ENCODE measurements around the gene SLC2A1.

DNA sequence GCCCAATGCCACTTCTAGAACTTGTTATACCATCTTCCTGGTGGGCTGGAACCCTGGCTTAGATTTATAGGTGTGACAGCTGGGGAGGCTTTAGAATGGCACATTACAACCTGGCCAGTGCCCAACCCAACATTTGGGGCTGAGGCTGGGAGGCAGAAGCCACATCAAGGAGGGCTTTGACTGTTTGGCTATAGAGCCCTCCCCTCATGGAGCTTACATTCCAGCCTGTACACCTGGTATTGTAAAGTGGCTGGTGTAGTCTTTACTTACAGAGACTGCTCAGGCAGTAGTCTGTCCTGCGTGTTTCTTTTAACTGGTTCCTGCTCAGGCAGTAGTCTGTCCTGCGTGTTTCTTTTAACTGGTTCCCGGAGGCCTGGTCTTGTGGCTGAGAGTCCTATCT is 10.0 kb upstream of the SLC2A1 start:
- TF ChIP-seq, protein P1, sequence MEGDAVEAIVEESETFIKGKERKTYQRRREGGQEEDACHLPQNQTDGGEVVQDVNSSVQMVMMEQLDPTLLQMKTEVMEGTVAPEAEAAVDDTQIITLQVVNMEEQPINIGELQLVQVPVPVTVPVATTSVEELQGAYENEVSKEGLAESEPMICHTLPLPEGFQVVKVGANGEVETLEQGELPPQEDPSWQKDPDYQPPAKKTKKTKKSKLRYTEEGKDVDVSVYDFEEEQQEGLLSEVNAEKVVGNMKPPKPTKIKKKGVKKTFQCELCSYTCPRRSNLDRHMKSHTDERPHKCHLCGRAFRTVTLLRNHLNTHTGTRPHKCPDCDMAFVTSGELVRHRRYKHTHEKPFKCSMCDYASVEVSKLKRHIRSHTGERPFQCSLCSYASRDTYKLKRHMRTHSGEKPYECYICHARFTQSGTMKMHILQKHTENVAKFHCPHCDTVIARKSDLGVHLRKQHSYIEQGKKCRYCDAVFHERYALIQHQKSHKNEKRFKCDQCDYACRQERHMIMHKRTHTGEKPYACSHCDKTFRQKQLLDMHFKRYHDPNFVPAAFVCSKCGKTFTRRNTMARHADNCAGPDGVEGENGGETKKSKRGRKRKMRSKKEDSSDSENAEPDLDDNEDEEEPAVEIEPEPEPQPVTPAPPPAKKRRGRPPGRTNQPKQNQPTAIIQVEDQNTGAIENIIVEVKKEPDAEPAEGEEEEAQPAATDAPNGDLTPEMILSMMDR (IDR thresholded peaks at IDR 0.05) = no peak
- TF ChIP-seq POLR2AphosphoS5 (IDR thresholded peaks at IDR 0.05) = no peak
